Neural progenitor cell (in vitro differentiated cells): ENCODE measurements around the gene CTIF. TPM values are rescaled to one million over a fixed set of nuclear protein-coding genes. Genes with fewer than 3 reads are reported as not detected.

ENCODE experiments used
- DNase-seq: peaks from one replicate; pipeline ENCODE4 v3.0.0-alpha.2; 2016; ENCODE audit warnings: low spot score
- H2AFZ ChIP-seq: fragments of 200-600 bp; sonication (generic); replicated peaks from 2 replicates; pipeline ENCODE4 v1.6.1; 2016; ENCODE audit warnings: antibody characterized with exemption
- H3F3A ChIP-seq: fragments of 200-600 bp; sonication (generic); 2 replicates; pipeline ENCODE4 v1.6.1; 2016; ENCODE audit warnings: antibody characterized with exemption, low read depth
- H3K27ac ChIP-seq: fragments of 200-600 bp; sonication (generic); 2 replicates; pipeline ENCODE4 v1.5.1; 2016; ENCODE audit warnings: mild to moderate bottlenecking
- H3K27me3 ChIP-seq: fragments of 200-600 bp; sonication (generic); 2 replicates; pipeline ENCODE4 v1.6.1; 2016; ENCODE audit warnings: mild to moderate bottlenecking, moderate library complexity
- H3K36me3 ChIP-seq: fragments of 200-600 bp; sonication (generic); 2 replicates; pipeline ENCODE4 v1.5.1; 2016
- H3K4me1 ChIP-seq: fragments of 200-600 bp; sonication (generic); 2 replicates; pipeline ENCODE4 v1.6.1; 2016; ENCODE audit warnings: mixed run types
- H3K4me2 ChIP-seq: fragments of 200-600 bp; sonication (generic); 2 replicates; pipeline ENCODE4 v1.6.1; 2016
- H3K4me3 ChIP-seq: fragments of 200-600 bp; sonication (generic); 2 replicates; pipeline ENCODE4 v1.5.1; 2016
- H3K79me2 ChIP-seq: fragments of 200-600 bp; sonication (generic); 2 replicates; pipeline ENCODE4 v1.6.1; 2016; ENCODE audit warnings: low read depth
- H3K9ac ChIP-seq: fragments of 200-600 bp; sonication (generic); 2 replicates; pipeline ENCODE4 v1.6.1; 2016
- H3K9me3 ChIP-seq: fragments of 200-600 bp; sonication (generic); 2 replicates; pipeline ENCODE4 v1.5.1; 2016; ENCODE audit warnings: low read depth
- H4K20me1 ChIP-seq: fragments of 200-600 bp; sonication (generic); 2 replicates; pipeline ENCODE4 v1.6.1; 2016; ENCODE audit warnings: low read depth
- H3K27ac Mint-ChIP-seq: 3 replicates; pipeline ENCODE4 v1.8.0; 2021; ENCODE audit warnings: mixed read lengths
- H3K27me3 Mint-ChIP-seq: 2 replicates; pipeline ENCODE4 v1.8.0; 2022; ENCODE audit warnings: low read depth, mild to moderate bottlenecking, inconsistent platforms, moderate library complexity, mixed read lengths; ENCODE audit not compliant: insufficient read depth
- H3K36me3 Mint-ChIP-seq: 3 replicates; pipeline ENCODE4 v1.8.0; 2021; ENCODE audit warnings: mixed read lengths
- H3K4me1 Mint-ChIP-seq: 3 replicates; pipeline ENCODE4 v1.8.0; 2021; ENCODE audit warnings: mixed read lengths
- H3K4me3 Mint-ChIP-seq: 3 replicates; pipeline ENCODE4 v1.8.0; 2021; ENCODE audit warnings: mild to moderate bottlenecking, moderate library complexity, mixed read lengths
- H3K9me3 Mint-ChIP-seq: 3 replicates; pipeline ENCODE4 v1.8.0; 2020; ENCODE audit warnings: mixed read lengths
- EZH2 ChIP-seq: fragments of 200-600 bp; sonication (generic); IDR thresholded peaks from 2 replicates; pipeline ENCODE4 v1.6.1; 2017; ENCODE audit warnings: antibody characterized with exemption, mild to moderate bottlenecking, moderate library complexity
- EZH2phosphoT487 ChIP-seq: fragments of 200-600 bp; sonication (generic); IDR thresholded peaks from 2 replicates; pipeline ENCODE4 v1.6.1; 2017; ENCODE audit warnings: antibody characterized with exemption
- total RNA-seq: library from RNA; depleted of rRNA; stranded (reverse); fragments of >200 nt; gene quantifications from 2 replicates; pipeline ENCODE4 v1.2.3, GENCODE V29; 2015; ENCODE audit warnings: low replicate concordance
- TF ChIP-seq, protein P1 (sequence below): fragments of 200-600 bp; sonication (generic); IDR thresholded peaks from 2 replicates; pipeline ENCODE4 v1.5.1; 2017; ENCODE audit warnings: antibody characterized with exemption, mild to moderate bottlenecking

CTIF gene
- total RNA-seq, 1 donor from 2014 or later, result 17.6 TPM

DNA sequence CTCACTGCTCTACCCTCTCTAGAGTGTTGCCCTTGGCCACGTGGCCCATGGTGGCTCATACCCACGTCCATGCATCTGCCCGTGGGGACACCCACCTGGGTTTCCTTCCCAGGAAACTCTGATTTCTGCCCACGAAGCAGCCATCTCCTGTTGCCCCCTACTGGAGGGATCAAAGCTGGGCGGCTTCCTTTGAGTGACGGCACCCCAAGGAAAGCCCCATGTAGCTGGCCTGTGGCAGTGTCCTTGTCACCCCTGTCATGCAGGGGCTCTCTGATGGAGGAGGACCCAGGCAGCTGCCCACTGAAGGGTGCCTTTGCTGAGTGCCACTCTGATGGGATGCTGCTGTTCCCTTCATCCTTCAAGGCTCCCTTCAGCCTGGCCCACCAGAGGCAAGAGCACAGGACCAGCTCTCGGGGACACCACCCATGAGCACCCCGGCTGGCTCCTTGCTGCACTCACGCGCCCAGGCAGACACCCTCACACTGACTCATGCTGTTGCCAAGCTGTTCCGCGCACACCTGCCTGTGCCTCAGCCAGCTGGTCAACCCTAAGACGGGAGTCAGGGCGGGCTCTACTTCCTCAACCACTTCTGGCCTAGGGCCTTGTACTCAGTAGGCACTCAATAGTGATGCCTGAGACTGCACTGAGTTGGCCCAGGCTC is 101.1 kb downstream of the CTIF start:
- Histone ChIP-seq H3K79me2 (no peaks in the 10 kb centered on the region), H3K4me2 (no peak overlapping the region), H3K27me3 (no peaks in the 10 kb centered on the region), H3K4me3 (no peak overlapping the region), H3K36me3 (no peaks in the 10 kb centered on the region), H3K9me3 (no peaks in the 10 kb centered on the region), H4K20me1 (no peaks in the 10 kb centered on the region), H3K4me1 (no peaks in the 10 kb centered on the region), H3K9ac (no peak overlapping the region), H3F3A (no peaks in the 10 kb centered on the region), H3K27ac (no peak overlapping the region), H2AFZ (no peak overlapping the region)
- H3K27ac Mint-ChIP-seq, result no peak overlapping the region
- peaks cover 4% of the 10 kb centered on the region for H3K9me3 Mint-ChIP-seq
- DNase-seq, result peak; percentile 37
- no peak for TF ChIP-seq EZH2phosphoT487
- TF ChIP-seq, protein P1, sequence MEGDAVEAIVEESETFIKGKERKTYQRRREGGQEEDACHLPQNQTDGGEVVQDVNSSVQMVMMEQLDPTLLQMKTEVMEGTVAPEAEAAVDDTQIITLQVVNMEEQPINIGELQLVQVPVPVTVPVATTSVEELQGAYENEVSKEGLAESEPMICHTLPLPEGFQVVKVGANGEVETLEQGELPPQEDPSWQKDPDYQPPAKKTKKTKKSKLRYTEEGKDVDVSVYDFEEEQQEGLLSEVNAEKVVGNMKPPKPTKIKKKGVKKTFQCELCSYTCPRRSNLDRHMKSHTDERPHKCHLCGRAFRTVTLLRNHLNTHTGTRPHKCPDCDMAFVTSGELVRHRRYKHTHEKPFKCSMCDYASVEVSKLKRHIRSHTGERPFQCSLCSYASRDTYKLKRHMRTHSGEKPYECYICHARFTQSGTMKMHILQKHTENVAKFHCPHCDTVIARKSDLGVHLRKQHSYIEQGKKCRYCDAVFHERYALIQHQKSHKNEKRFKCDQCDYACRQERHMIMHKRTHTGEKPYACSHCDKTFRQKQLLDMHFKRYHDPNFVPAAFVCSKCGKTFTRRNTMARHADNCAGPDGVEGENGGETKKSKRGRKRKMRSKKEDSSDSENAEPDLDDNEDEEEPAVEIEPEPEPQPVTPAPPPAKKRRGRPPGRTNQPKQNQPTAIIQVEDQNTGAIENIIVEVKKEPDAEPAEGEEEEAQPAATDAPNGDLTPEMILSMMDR, result peak; percentile 55
- H3K4me1 Mint-ChIP-seq, result peaks cover 5% of the 10 kb centered on the region
- H3K27me3 Mint-ChIP-seq, result peaks cover 3% of the 10 kb centered on the region
- H3K36me3 Mint-ChIP-seq, result peaks cover 5% of the 10 kb centered on the region
- no peak overlapping the region for H3K4me3 Mint-ChIP-seq

DNA sequence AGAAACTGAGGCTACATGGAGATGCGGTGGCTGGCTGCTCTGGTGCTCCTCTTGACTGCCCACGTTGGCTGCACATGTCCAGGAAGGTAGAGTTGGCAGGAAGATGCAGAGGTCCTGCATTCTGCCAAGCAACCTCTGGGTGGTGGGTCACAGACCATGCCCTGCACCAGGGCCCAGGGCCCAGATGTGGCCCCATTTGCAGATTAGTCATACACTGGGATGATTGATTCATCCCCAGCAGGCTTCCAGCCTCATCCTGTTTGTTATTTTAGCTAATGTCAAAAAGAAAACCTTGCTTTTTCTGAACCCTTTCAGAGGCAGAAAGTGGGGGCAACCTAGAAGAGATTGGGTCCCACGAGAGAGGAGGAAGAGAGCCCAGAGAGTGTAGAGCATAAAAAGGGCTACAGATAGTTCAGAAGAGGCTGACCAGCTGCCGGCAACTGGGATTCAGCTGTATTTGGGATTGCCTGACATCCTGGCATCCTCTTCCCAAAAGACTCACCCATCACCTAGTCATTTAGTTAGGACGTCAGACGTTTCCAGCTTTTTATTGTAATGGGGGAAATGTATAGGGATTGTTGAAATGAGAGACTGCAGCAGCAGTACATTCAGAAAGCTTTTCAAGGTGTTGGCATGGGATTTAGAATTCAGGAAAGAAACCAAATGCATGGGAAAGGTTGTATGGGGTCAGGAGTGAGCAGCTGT is 101.9 kb downstream of the CTIF start:
- DNase-seq, result no peak
- no peak overlapping the region for H3K27ac Mint-ChIP-seq
- Histone ChIP-seq H3K27me3 (no peaks in the 10 kb centered on the region), H3K9me3 (no peaks in the 10 kb centered on the region), H3K4me2 (no peak overlapping the region), H3K9ac (no peak overlapping the region), H3K27ac (no peak overlapping the region), H3K36me3 (no peaks in the 10 kb centered on the region), H2AFZ (no peak overlapping the region), H3K4me1 (no peaks in the 10 kb centered on the region), H3K79me2 (no peaks in the 10 kb centered on the region), H3K4me3 (no peak overlapping the region), H4K20me1 (no peaks in the 10 kb centered on the region), H3F3A (no peaks in the 10 kb centered on the region)
- peaks cover 8% of the 10 kb centered on the region for H3K4me1 Mint-ChIP-seq
- H3K27me3 Mint-ChIP-seq, result peaks cover 3% of the 10 kb centered on the region
- TF ChIP-seq, protein P1, result no peak
- TF ChIP-seq EZH2, result no peak
- TF ChIP-seq EZH2phosphoT487, result no peak
- H3K36me3 Mint-ChIP-seq, result peaks cover 5% of the 10 kb centered on the region
- H3K9me3 Mint-ChIP-seq, result peaks cover 4% of the 10 kb centered on the region
- no peak overlapping the region for H3K4me3 Mint-ChIP-seq

DNA sequence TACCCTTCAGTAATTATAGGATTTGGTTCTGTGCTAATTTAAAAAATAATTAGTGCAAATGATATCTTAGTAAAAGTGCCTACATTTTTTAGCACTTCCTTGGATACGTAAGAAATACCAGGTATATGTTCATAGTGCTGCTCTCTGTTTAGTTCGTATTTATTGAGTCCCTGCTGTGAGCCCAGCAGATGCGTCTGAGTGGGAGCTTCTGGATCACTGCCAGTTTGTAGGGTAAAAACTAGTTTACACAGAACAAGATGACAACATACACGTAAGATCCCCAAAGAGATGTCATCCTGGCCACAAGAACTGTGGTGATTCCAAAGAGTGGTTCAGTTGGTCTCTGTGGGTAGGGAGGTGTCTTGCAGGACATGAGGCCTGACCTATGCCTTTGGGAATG is 103.2 kb downstream of the CTIF start:
- Histone ChIP-seq H3K27me3 (no peaks in the 10 kb centered on the region), H3K9me3 (no peaks in the 10 kb centered on the region), H3K27ac (no peak overlapping the region), H3K4me1 (no peaks in the 10 kb centered on the region), H3K4me2 (no peak overlapping the region), H2AFZ (no peak overlapping the region), H3F3A (no peaks in the 10 kb centered on the region), H3K79me2 (no peaks in the 10 kb centered on the region), H3K36me3 (no peaks in the 10 kb centered on the region), H3K9ac (no peak overlapping the region), H4K20me1 (no peaks in the 10 kb centered on the region), H3K4me3 (no peak overlapping the region)
- Mint-ChIP-seq H3K36me3 (peaks cover 5% of the 10 kb centered on the region), H3K27ac (no peak overlapping the region), H3K27me3 (peaks cover 3% of the 10 kb centered on the region), H3K4me3 (no peak overlapping the region), H3K4me1 (peaks cover 13% of the 10 kb centered on the region), H3K9me3 (peaks cover 4% of the 10 kb centered on the region)
- DNase-seq, result no peak
- TF ChIP-seq EZH2 (no peak), EZH2phosphoT487 (no peak)
- TF ChIP-seq, protein P1, result no peak
